Vein endothelial cell (primary cell): ENCODE data around the gene CHGA. TPM values are rescaled to one million over a fixed set of nuclear protein-coding genes. Genes with fewer than 3 reads are reported as not detected.

Source experiments
- total RNA-seq: library from RNA; depleted of rRNA; stranded (reverse); fragments of >200 nt; gene quantifications from 2 replicates; pipeline ENCODE4 v1.2.3, GENCODE V29; 2012

CHGA gene, protein sequence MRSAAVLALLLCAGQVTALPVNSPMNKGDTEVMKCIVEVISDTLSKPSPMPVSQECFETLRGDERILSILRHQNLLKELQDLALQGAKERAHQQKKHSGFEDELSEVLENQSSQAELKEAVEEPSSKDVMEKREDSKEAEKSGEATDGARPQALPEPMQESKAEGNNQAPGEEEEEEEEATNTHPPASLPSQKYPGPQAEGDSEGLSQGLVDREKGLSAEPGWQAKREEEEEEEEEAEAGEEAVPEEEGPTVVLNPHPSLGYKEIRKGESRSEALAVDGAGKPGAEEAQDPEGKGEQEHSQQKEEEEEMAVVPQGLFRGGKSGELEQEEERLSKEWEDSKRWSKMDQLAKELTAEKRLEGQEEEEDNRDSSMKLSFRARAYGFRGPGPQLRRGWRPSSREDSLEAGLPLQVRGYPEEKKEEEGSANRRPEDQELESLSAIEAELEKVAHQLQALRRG
- not detected in 2 replicates for total RNA-seq

DNA sequence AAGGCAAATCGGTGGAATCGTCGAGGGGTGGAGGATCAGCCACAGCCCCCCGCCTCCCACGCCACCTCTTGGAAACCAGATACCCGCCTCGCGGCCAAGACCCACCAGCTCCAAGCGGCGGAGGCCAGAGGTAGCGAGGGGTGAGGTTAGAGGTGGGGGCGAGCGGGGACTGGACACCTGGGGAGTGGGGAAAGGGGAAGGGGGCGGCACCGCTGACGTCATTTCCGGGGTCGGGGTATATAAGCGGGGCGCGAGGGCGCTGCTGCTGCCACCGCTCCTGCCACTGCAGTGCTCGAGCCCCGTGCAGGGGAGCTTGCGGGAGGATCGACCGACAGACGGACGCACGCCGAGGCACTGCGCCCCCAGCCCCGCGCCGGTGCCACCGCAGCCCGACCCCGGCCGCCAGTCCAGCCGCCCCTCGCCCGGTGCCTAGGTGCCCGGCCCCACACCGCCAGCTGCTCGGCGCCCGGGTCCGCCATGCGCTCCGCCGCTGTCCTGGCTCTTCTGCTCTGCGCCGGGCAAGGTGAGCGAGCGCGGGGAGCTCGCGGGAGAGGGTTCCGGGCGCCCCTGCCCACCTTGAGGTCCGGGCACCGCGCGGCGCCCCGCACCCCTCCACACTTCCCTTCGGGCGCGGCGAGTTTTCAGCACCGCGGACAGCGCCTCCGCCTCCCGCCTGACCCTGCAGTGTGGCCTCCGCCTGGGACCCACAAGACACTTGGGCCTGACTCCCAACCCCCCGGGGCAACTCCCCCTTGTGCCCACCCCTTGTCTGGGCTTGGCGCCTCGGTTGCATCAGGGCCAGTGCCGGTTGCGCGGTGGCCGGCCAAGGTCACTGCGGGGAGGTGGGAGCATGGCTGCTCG is at the start of gene CHGA:
Gene CHGA (plus strand): TSS at position 268 of the 861 bp plus-strand sequence. CDS start 210 bp downstream, at position 478.

Other genes starting within 250 kb of the CHGA start
- 60.1 and 67.0 TPM in 2 replicates for gene LGMN, start 174.5 kb upstream of the CHGA start, total RNA-seq
- gene GOLGA5, start 128.8 kb upstream of the CHGA start, total RNA-seq: 43.8 and 46.9 TPM in 2 replicates
- 24.5 and 29.1 TPM in 2 replicates for gene ITPK1, start 192.8 kb downstream of the CHGA start, total RNA-seq